SK-N-MC (cell line): ENCODE data around the gene SPRR4.

Source experiments
- EZH2 ChIP-seq: fragments of 200-600 bp; sonication (generic); IDR thresholded peaks from one replicate; pipeline ENCODE4 v1.6.1; 2017; ENCODE audit warnings: antibody characterized with exemption
- FOXP2 ChIP-seq: optimal IDR thresholded peaks from 2 replicates; pipeline ENCODE3; 2011; ENCODE audit warnings: mild to moderate bottlenecking, moderate library complexity; ENCODE audit not compliant: insufficient read depth; ENCODE audit errors: extremely low read length, control extremely low read depth
- POLR2AphosphoS5 ChIP-seq: IDR thresholded peaks from 2 replicates; pipeline ENCODE4 v1.6.1; 2012; ENCODE audit warnings: mild to moderate bottlenecking, low read depth, low read length, borderline replicate concordance

DNA sequence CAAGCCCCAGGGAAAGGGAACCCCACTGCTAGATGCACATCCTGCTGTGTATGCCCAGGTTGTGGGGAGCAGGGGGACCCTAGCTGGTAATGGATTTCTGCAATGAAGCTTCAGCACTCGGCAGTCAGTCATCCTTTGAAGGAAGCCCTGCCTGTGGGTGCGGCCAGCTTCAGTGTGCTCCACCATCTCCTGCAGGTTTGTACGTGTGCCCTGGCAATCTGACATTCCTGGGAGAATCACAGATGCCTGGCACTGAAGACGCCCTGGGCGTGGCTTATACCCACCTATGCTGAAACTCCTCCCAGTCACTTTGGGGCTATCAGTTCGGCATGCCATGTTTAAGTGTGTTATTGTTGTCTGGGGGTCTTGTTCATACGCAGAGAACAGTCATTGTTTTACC lies 16.7 kb upstream of the SPRR4 start:
- no peak for TF ChIP-seq POLR2AphosphoS5
- TF ChIP-seq EZH2 = no peak
- TF ChIP-seq FOXP2 = no peak
